Glutamatergic neuron (in vitro differentiated cells): ENCODE data around the gene FANCI. TPM values are rescaled to one million over a fixed set of nuclear protein-coding genes. Genes with fewer than 3 reads are reported as not detected.

Source experiments
- DNase-seq: peaks from one replicate; pipeline ENCODE4 v3.0.0; 2022
- H3K27ac Mint-ChIP-seq: one replicate; pipeline ENCODE4 v1.8.0; 2020; ENCODE audit warnings: mild to moderate bottlenecking, mixed read lengths, inconsistent platforms; ENCODE audit not compliant: unreplicated experiment
- H3K27me3 Mint-ChIP-seq: one replicate; pipeline ENCODE4 v1.8.0; 2020; ENCODE audit warnings: mild to moderate bottlenecking, moderate library complexity, mixed read lengths, inconsistent platforms; ENCODE audit not compliant: unreplicated experiment
- H3K36me3 Mint-ChIP-seq: one replicate; pipeline ENCODE4 v1.8.0; 2020; ENCODE audit warnings: mild to moderate bottlenecking, mixed read lengths, inconsistent platforms; ENCODE audit not compliant: unreplicated experiment
- H3K4me1 Mint-ChIP-seq: one replicate; pipeline ENCODE4 v1.8.0; 2020; ENCODE audit warnings: mild to moderate bottlenecking, low read depth, mixed read lengths, inconsistent platforms; ENCODE audit not compliant: unreplicated experiment
- H3K4me3 Mint-ChIP-seq: one replicate; pipeline ENCODE4 v1.8.0; 2020; ENCODE audit warnings: mild to moderate bottlenecking, mixed read lengths, inconsistent platforms; ENCODE audit not compliant: unreplicated experiment
- H3K9me3 Mint-ChIP-seq: one replicate; pipeline ENCODE4 v1.8.0; 2020; ENCODE audit warnings: mild to moderate bottlenecking, moderate library complexity, mixed read lengths, inconsistent platforms; ENCODE audit not compliant: unreplicated experiment
- CTCF ChIP-seq: fragments of 200-600 bp; sonication (generic); IDR thresholded peaks from one replicate; pipeline ENCODE4 v1.5.0; 2021; ENCODE audit not compliant: partially characterized antibody, unreplicated experiment
- total RNA-seq: library from RNA; stranded (reverse); fragmentation: NEBNext Ultra II Directional; extraction: Animal tissue kit (Norgen Biotek cat#: 25700); gene quantifications from one replicate; pipeline ENCODE4 v1.2.1, GENCODE V29; 2021; ENCODE audit not compliant: unreplicated experiment

Gene FANCI
- total RNA-seq, 1 donor from 2014 or later: 15.8 TPM

DNA sequence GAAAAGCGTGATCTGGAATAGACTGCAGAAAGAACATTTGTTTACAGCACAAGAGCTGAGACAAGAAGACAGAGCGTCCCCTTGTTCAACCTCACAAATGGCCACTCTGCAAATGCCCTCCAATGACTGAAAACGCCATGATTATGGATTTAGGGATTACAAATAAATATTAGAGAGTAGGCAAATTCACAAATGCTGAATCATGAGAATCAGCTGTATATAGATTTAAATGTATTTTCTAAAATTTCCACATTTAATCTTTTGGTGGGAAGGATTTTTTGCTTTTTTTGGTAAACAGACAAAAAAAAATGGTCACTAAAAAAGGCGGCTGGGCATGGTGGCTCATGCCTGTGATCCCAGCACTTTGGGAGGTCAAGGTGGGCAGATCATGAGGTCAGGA lies 101.5 kb downstream of the FANCI start:
- H3K27ac Mint-ChIP-seq: no peak overlapping the region
- peaks cover 4% of the 10 kb centered on the region for H3K27me3 Mint-ChIP-seq
- TF ChIP-seq CTCF: no peak
- no peaks in the 10 kb centered on the region for H3K9me3 Mint-ChIP-seq
- H3K4me1 Mint-ChIP-seq: no peaks in the 10 kb centered on the region
- no peak overlapping the region for H3K4me3 Mint-ChIP-seq
- no peak for DNase-seq
- H3K36me3 Mint-ChIP-seq: no peaks in the 10 kb centered on the region

GRCh38 chr15:89346516-89347231 lies 102.9 kb downstream of the FANCI start:
- no peak for DNase-seq
- Mint-ChIP-seq H3K27ac (no peak overlapping the region), H3K4me3 (no peak overlapping the region), H3K4me1 (no peaks in the 10 kb centered on the region), H3K36me3 (no peaks in the 10 kb centered on the region), H3K9me3 (no peaks in the 10 kb centered on the region), H3K27me3 (peaks cover 6% of the 10 kb centered on the region)
- TF ChIP-seq CTCF: no peak

DNA sequence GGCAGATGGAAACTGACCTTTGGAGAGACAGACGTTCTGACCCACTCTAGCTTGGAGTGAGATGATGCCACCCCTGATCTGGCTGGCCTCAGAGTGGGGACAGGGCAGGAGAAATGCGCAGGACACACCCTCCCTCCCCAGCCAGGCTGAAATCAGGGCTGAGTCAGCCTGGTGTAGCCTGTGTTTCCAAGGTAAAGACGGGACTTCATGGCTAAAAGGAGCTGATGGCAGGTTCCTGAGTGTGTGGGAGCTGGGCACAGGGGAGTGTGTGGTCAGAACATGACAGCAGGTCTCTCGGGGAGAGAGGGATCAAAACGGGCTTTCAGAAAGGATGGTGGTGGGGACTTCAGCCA lies 105.4 kb downstream of the FANCI start:
- no peaks in the 10 kb centered on the region for H3K36me3 Mint-ChIP-seq
- TF ChIP-seq CTCF: no peak
- peaks cover 12% of the 10 kb centered on the region for H3K27me3 Mint-ChIP-seq
- no peaks in the 10 kb centered on the region for H3K4me1 Mint-ChIP-seq
- DNase-seq: no peak
- no peaks in the 10 kb centered on the region for H3K9me3 Mint-ChIP-seq
- no peak overlapping the region for H3K4me3 Mint-ChIP-seq
- no peak overlapping the region for H3K27ac Mint-ChIP-seq

DNA sequence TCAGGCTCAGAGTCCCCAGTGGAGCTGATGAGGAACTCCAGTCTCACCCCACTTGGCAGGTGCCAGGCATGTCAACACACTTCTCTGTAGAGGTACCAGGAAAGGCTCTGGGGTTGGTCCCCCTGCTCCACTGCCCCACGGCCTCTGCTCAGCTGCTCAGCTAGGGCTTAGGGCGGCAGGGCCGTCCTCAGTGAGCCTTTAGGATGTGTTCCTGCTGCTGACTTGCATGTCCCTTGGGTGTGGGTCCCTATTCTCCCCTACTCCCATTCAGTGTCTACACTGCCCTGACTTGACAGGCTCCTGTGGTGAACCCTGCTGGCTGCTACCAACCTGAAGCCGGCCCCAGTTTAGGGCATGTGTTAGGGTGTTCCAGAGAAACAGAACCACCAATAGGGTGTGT lies 108.7 kb downstream of the FANCI start:
- H3K9me3 Mint-ChIP-seq: no peaks in the 10 kb centered on the region
- no peak overlapping the region for H3K27ac Mint-ChIP-seq
- DNase-seq: no peak
- H3K4me1 Mint-ChIP-seq: no peaks in the 10 kb centered on the region
- H3K36me3 Mint-ChIP-seq: no peaks in the 10 kb centered on the region
- H3K4me3 Mint-ChIP-seq: no peak overlapping the region
- peaks cover 21% of the 10 kb centered on the region for H3K27me3 Mint-ChIP-seq
- TF ChIP-seq CTCF: no peak

DNA sequence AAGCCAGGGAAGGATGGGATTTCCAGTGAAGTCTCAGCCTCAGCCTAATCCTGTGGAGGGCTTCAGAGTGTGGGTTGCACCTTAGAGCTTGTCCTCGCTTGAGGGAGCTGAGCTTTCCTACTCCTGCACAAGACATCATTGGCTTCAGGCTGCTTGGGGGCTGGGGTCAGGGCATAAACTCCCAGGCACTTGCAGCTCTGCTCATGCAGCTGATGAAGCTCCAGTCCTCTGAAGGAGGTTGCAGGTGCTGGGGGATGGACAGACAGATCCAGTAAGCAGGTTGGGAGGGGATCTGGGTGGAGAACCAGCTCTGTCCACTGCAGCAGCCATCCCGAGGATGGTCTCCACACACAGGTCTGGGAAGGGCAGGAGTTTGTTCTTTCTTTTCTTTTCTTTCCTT lies 110.2 kb downstream of the FANCI start:
- Mint-ChIP-seq H3K27me3 (peaks cover 25% of the 10 kb centered on the region), H3K27ac (no peak overlapping the region), H3K4me1 (no peaks in the 10 kb centered on the region), H3K4me3 (no peak overlapping the region), H3K9me3 (no peaks in the 10 kb centered on the region), H3K36me3 (no peaks in the 10 kb centered on the region)
- no peak for DNase-seq
- TF ChIP-seq CTCF: no peak
